HepG2 (cell line): ENCODE measurements around the gene NOC3L. TPM values are rescaled to one million over a fixed set of nuclear protein-coding genes. Genes with fewer than 3 reads are reported as not detected.

Source experiments
- EED ChIP-seq: sonication (generic); formaldehyde crosslinking; IDR thresholded peaks from 2 replicates; pipeline ENCODE4 v1.5.0; 2020; ENCODE audit warnings: mild to moderate bottlenecking, missing genetic modification reagents
- ETV6 ChIP-seq: sonication (generic); formaldehyde crosslinking; conservative IDR thresholded peaks from 2 replicates; pipeline ENCODE4 v1.4.0; 2020; ENCODE audit warnings: missing genetic modification reagents
- FOXP4 ChIP-seq: sonication (generic); formaldehyde crosslinking; IDR thresholded peaks from 2 replicates; pipeline ENCODE4 v1.4.0; 2020; ENCODE audit warnings: missing genetic modification reagents
- KMT2B ChIP-seq: IDR thresholded peaks from 2 replicates; pipeline ENCODE4 v1.6.1; 2016; ENCODE audit warnings: missing genetic modification reagents, missing compliant biosample characterization
- MED1 ChIP-seq: sonication (generic); formaldehyde crosslinking; IDR thresholded peaks from 2 replicates; pipeline ENCODE4 v1.4.0; 2020; ENCODE audit warnings: missing genetic modification reagents
- NFKBIZ ChIP-seq: IDR thresholded peaks from 2 replicates; pipeline ENCODE4 v1.6.1; 2018; ENCODE audit warnings: missing genetic modification reagents, missing compliant biosample characterization
- NR2C2 ChIP-seq: sonication (generic); formaldehyde crosslinking; IDR thresholded peaks from 2 replicates; pipeline ENCODE4 v1.4.0; 2020; ENCODE audit warnings: missing genetic modification reagents, mild to moderate bottlenecking, moderate library complexity, borderline replicate concordance
- RBM22 ChIP-seq: fragments of 200-400 bp; formaldehyde crosslinking; optimal IDR thresholded peaks from 2 replicates; pipeline ENCODE3; 2017; ENCODE audit warnings: mild to moderate bottlenecking, low read length, moderate library complexity
- SRY ChIP-seq: sonication (generic); formaldehyde crosslinking; IDR thresholded peaks from 2 replicates; pipeline ENCODE4 v1.8.0; 2022; ENCODE audit warnings: mild to moderate bottlenecking, missing genetic modification reagents
- ZBTB20 ChIP-seq: sonication (generic); formaldehyde crosslinking; IDR thresholded peaks from 2 replicates; pipeline ENCODE4 v1.8.1; 2023; ENCODE audit warnings: missing genetic modification reagents, low read depth, mild to moderate bottlenecking, borderline replicate concordance
- ZNF326 ChIP-seq: sonication (generic); formaldehyde crosslinking; IDR thresholded peaks from 2 replicates; pipeline ENCODE4 v1.4.0; 2020; ENCODE audit warnings: missing genetic modification reagents, borderline replicate concordance
- ZNF512B ChIP-seq: sonication (generic); formaldehyde crosslinking; IDR thresholded peaks from 2 replicates; pipeline ENCODE4 v1.5.1; 2020; ENCODE audit warnings: missing genetic modification reagents, mild to moderate bottlenecking, borderline replicate concordance
- ZNF75D ChIP-seq: sonication (generic); formaldehyde crosslinking; IDR thresholded peaks from 2 replicates; pipeline ENCODE4 v1.8.1; 2023; ENCODE audit warnings: missing genetic modification reagents, mild to moderate bottlenecking, borderline replicate concordance
- polyA plus RNA-seq, 8 experiments: library from polyadenylated mRNA; depleted of rRNA in 3 of 8; stranded (reverse) in 7 of 8; unstranded in 1 of 8; fragments of >200 nt; fragmentation: Illumina TruSeq in 4 of 8; extraction: Trizol in 4 of 8; gene quantifications; 2 replicates each; pipeline versions ENCODE4 v1.2.1 to v1.2.3, GENCODE V29; 2011 to 2016; ENCODE audit warnings: low read depth in 4 of 8, missing spikeins in 1 of 8, mixed read lengths in 1 of 8; ENCODE audit not compliant: insufficient read depth in 1 of 8
- total RNA-seq, 5 experiments: library from RNA; depleted of rRNA; stranded (reverse); fragments of >200 nt; fragmentation: Illumina TruSeq; extraction: Trizol; gene quantifications; 2 replicates each; pipeline ENCODE4 v1.2.3, GENCODE V29; 2016; ENCODE audit warnings: low read depth in 1 of 5
- TF ChIP-seq, protein P1 (sequence below): sonication (generic); formaldehyde crosslinking; IDR thresholded peaks from 2 replicates; pipeline ENCODE4 v1.8.1; 2022; ENCODE audit warnings: low read depth, mild to moderate bottlenecking, missing genetic modification reagents
- TF ChIP-seq, protein P2 (sequence below): sonication (generic); formaldehyde crosslinking; IDR thresholded peaks from 2 replicates; pipeline ENCODE4 v1.4.0; 2020; ENCODE audit warnings: missing genetic modification reagents

NOC3L gene
- total and polyA plus RNA-seq, 2 of the 13 experiments (the other 11 are each of a cell fraction or from before 2014, with no cell fraction given), result 7.8 to 36.6 TPM

DNA sequence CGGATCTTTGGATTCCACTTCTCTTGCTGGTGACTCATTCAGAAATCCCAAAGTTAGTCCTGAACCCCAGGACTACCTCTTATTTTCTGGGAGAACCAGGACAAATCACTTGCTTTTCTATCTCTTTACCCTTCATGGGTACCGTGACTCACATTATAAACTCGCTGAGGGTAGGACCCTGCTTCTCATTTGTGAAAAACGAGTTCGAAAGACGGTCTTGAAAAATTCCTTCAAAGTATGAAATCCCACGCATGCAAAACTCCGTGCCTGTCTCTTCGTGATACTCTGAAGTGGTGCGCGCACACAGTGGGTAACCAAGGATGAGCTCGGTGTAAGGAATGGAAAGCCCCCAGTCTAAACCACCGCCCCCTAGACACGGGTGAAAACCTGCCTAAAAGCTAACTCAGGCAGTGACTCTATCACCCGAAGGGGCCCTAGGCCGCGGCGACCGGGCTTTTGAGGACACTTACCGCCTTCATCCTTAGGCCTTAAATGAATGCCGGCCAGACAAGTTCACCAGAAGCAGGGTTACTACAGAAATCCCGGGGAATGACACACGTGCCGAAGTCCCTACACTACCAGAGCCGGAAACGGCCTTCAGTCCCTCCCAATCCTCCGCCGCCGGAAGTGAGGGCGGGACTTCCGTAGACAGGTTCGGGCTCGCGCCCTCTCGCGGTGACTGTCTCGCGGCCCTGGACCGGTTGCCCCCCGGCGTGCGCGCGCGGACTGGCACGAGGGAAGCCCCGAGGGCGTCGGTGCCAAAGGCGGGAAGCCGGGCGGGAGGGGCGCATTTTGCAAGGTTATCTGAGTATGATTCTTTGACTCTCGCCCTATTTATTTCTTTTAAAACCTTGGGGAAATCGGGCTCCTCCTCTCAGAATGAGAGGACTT is at the start of gene NOC3L (continued):
- TF ChIP-seq, protein P1, sequence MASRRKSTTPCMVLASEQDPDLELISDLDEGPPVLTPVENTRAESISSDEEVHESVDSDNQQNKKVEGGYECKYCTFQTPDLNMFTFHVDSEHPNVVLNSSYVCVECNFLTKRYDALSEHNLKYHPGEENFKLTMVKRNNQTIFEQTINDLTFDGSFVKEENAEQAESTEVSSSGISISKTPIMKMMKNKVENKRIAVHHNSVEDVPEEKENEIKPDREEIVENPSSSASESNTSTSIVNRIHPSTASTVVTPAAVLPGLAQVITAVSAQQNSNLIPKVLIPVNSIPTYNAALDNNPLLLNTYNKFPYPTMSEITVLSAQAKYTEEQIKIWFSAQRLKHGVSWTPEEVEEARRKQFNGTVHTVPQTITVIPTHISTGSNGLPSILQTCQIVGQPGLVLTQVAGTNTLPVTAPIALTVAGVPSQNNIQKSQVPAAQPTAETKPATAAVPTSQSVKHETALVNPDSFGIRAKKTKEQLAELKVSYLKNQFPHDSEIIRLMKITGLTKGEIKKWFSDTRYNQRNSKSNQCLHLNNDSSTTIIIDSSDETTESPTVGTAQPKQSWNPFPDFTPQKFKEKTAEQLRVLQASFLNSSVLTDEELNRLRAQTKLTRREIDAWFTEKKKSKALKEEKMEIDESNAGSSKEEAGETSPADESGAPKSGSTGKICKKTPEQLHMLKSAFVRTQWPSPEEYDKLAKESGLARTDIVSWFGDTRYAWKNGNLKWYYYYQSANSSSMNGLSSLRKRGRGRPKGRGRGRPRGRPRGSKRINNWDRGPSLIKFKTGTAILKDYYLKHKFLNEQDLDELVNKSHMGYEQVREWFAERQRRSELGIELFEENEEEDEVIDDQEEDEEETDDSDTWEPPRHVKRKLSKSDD (CRISPR knock-in tag), result peak; percentile 82; the same call in 1 of the 2 replicates
- TF ChIP-seq EED (CRISPR knock-in tag), result peak; percentile 93; the same call in 1 of the 2 replicates
- TF ChIP-seq ETV6 (CRISPR knock-in tag), result peak; percentile 89
- TF ChIP-seq FOXP4 (CRISPR knock-in tag), result peak; percentile 64
- TF ChIP-seq NFKBIZ (CRISPR knock-in tag), result peak; percentile 89; the same call in 1 of the 2 replicates
- peak; percentile 93 for TF ChIP-seq SRY (CRISPR knock-in tag)
- TF ChIP-seq ZNF512B (CRISPR knock-in tag), result peak; percentile 94
- TF ChIP-seq ZNF326 (CRISPR knock-in tag), result no peak
- peak; percentile 96 for TF ChIP-seq ZNF75D (CRISPR knock-in tag)
- TF ChIP-seq, protein P2, sequence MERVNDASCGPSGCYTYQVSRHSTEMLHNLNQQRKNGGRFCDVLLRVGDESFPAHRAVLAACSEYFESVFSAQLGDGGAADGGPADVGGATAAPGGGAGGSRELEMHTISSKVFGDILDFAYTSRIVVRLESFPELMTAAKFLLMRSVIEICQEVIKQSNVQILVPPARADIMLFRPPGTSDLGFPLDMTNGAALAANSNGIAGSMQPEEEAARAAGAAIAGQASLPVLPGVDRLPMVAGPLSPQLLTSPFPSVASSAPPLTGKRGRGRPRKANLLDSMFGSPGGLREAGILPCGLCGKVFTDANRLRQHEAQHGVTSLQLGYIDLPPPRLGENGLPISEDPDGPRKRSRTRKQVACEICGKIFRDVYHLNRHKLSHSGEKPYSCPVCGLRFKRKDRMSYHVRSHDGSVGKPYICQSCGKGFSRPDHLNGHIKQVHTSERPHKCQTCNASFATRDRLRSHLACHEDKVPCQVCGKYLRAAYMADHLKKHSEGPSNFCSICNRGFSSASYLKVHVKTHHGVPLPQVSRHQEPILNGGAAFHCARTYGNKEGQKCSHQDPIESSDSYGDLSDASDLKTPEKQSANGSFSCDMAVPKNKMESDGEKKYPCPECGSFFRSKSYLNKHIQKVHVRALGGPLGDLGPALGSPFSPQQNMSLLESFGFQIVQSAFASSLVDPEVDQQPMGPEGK (CRISPR knock-in tag), result peak; percentile 86
- no peak for TF ChIP-seq RBM22
- peak; percentile 83 for TF ChIP-seq MED1 (CRISPR knock-in tag)
- TF ChIP-seq ZBTB20, result peak; percentile 93; the same call in 1 of the 2 replicates
- TF ChIP-seq KMT2B (CRISPR knock-in tag), result peak; percentile 98
- peak; percentile 72 for TF ChIP-seq NR2C2 (CRISPR knock-in tag)
